A549 treated with AZD2906 at 1 μM for 4 hours (cell line): ENCODE data around the gene MRPS34. TPM values are rescaled to one million over a fixed set of nuclear protein-coding genes. Genes with fewer than 3 reads are reported as not detected.

Experiments used
- total RNA-seq: library from RNA; stranded (reverse); fragments of 200-300 nt; extraction: Qiagen RNA extraction; gene quantifications from 5 replicates; pipeline ENCODE4 v1.2.3, GENCODE V29; 2022

MRPS34 gene
- total RNA-seq: 151 to 264 TPM (median 250 TPM) in 5 replicates

GRCh38 chr16:1772908-1773702 lies at the start of gene MRPS34:
Gene MRPS34 (minus strand): TSS chr16:1773134. CDS start chr16:1773119, 15 bp downstream.

GRCh38 chr16:1793578-1794220 lies 20.8 kb upstream of the MRPS34 start, which contains the start of gene IGFALS:
Gene IGFALS (minus strand): TSS chr16:1793705. CDS start chr16:1793652, 53 bp downstream.

DNA sequence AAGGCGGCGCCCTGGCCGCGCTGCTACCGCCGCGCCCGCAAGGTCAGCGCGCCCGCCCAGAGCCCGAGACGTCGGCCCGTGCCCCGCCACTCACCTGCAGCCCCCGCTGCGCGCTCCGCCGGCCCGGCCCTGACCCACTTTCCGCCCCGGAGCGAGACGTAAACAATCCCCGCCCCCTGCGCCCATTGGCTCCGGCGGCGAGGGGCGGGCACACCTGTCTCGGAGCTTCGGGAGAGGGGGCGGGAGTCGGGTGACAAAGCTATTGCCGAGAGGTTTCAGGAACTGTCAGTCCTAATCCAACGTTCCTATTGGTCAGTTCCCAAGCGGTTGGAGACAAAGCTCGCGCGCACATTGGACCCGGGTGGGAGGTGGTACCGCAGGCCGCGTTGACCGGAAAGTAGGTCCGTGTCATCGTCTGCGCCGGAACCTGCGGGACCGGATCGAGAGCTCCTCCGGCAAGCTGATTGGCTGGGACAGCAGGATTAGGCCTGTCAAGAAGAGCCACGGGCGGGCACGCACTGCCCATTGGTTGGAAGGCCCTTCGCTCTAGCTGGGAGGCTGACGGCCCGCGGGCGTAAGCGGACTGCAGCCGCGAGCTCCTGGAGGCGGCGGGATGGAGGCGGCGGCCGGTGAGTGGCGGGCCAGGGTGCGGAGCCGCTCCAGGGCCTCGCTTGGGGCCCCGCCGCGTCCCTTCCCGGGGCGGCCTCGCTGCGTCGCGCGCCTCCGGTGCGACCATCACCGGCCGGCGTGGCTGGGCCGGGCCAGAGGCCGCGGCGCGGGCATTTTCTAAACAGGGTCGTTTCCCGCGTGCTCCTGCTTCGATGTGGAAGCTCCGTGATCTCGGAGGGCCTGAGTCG lies 9.7 kb upstream of the MRPS34 start, which contains the start of the genes NUBP2 and SPSB3:
TSS of gene NUBP2 (plus strand) at position 553 of the 857 bp plus-strand sequence. CDS start at position 614, 61 bp downstream.
TSS of gene SPSB3 (minus strand) at position 164 of the 857 bp plus-strand sequence. CDS start 1,088 bp downstream, outside the sequence.

DNA sequence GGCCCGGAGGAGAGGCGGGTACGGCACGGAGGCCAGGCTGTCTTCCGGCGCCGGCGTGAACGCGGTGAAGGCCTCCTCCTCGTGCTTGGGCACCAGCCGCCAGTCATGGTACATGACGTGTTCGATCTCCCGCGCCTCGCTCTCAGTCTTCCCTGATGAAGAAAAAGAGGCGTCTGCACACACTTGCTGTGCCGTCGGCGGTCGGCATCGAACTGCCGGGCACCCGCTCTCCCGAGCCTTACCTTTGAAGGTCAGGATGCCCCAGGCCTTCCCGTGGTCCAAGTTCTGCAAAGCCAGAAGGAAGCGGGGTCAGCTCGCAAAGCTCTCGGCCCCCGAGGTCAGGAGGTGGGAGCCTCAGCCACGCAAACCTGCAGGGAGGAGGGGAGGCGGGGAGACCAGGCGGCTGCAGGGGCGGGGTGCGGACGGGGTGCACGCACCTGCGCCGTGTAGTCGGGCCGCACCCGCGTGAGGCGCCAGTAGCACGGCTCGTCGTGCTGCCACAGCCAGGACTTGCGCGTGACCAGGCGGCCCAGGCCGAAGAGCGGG lies 499 bp downstream of the MRPS34 start, which contains the start of gene EME2:
TSS of gene EME2 (plus strand) at position 449 of the 546 bp plus-strand sequence. CDS start 418 bp downstream, outside the sequence.

GRCh38 chr16:1771188-1771863 lies 1.6 kb downstream of the MRPS34 start, which contains the start of gene NME3:
Gene NME3 (minus strand): TSS chr16:1771543. CDS start chr16:1771534, 9 bp downstream.

Other genes starting within 250 kb of the MRPS34 start
- gene TMEM204, start 239.5 kb downstream of the MRPS34 start, total RNA-seq: 0.08 to 0.11 TPM (median 0.09 TPM) in 4 of 5 replicates, not detected in the other
- 7.5 to 9.6 TPM (median 8.9 TPM) in 5 replicates for gene IFT140, start 161.1 kb downstream of the MRPS34 start, total RNA-seq
- 12.9 to 15.9 TPM (median 14.6 TPM) in 5 replicates for gene CRAMP1, start 160.8 kb downstream of the MRPS34 start, total RNA-seq
- gene JPT2, start 94.9 kb downstream of the MRPS34 start, total RNA-seq: 159 to 225 TPM (median 167 TPM) in 5 replicates
- gene MAPK8IP3, start 66.9 kb downstream of the MRPS34 start, total RNA-seq: 33.2 to 65.4 TPM (median 50.0 TPM) in 5 replicates
- gene NME3, start 1.6 kb downstream of the MRPS34 start, total RNA-seq: 27.8 to 65.4 TPM (median 62.1 TPM) in 5 replicates
- 5.9 to 12.6 TPM (median 8.3 TPM) in 5 replicates for gene EME2, start 324 bp downstream of the MRPS34 start, total RNA-seq
- gene SPSB3, start 9.4 kb upstream of the MRPS34 start, total RNA-seq: 19.3 to 30.3 TPM (median 29.5 TPM) in 5 replicates
- 60.7 to 88.7 TPM (median 83.0 TPM) in 5 replicates for gene NUBP2, start 9.8 kb upstream of the MRPS34 start, total RNA-seq
- gene IGFALS, start 20.6 kb upstream of the MRPS34 start, total RNA-seq: 0.03 to 0.18 TPM (median 0.06 TPM) in 4 of 5 replicates, not detected in the other
- 57.8 to 76.0 TPM (median 74.4 TPM) in 5 replicates for gene HAGH, start 53.7 kb upstream of the MRPS34 start, total RNA-seq
- gene FAHD1, start 54.1 kb upstream of the MRPS34 start, total RNA-seq: 46.8 to 52.1 TPM (median 49.6 TPM) in 5 replicates
- gene MEIOB, start 99.0 kb upstream of the MRPS34 start, total RNA-seq: 1.2 to 2.2 TPM (median 1.4 TPM) in 5 replicates
- 1.1 to 2.1 TPM (median 2.0 TPM) in 5 replicates for gene HS3ST6, start 145.3 kb upstream of the MRPS34 start, total RNA-seq
- gene MSRB1, start 170.1 kb upstream of the MRPS34 start, total RNA-seq: 32.5 to 43.0 TPM (median 42.2 TPM) in 5 replicates
- gene RPL3L, start 181.6 kb upstream of the MRPS34 start, total RNA-seq: 0.09 to 0.11 TPM (median 0.10 TPM) in 3 of 5 replicates, not detected in the others
- gene NDUFB10, start 186.4 kb upstream of the MRPS34 start, total RNA-seq: 247 to 295 TPM (median 252 TPM) in 5 replicates
- 3,695 to 5,624 TPM (median 5,467 TPM) in 5 replicates for gene RPS2, start 191.7 kb upstream of the MRPS34 start, total RNA-seq
- gene RNF151, start 193.7 kb upstream of the MRPS34 start, total RNA-seq: not detected in 5 replicates
- gene TBL3, start 198.9 kb upstream of the MRPS34 start, total RNA-seq: 31.6 to 41.2 TPM (median 38.0 TPM) in 5 replicates
- gene NOXO1, start 208.3 kb upstream of the MRPS34 start, total RNA-seq: 0.08 to 0.31 TPM (median 0.28 TPM) in 5 replicates
- gene GFER, start 211.1 kb upstream of the MRPS34 start, total RNA-seq: 23.0 to 44.4 TPM (median 40.1 TPM) in 5 replicates
- gene SYNGR3, start 216.8 kb upstream of the MRPS34 start, total RNA-seq: 5.0 to 9.3 TPM (median 8.2 TPM) in 5 replicates
- gene ZNF598, start 236.7 kb upstream of the MRPS34 start, total RNA-seq: 47.7 to 63.8 TPM (median 61.2 TPM) in 5 replicates
- 0.65 to 1.4 TPM (median 0.88 TPM) in 5 replicates for gene NPW, start 246.7 kb upstream of the MRPS34 start, total RNA-seq